GM23338 (cell line): ENCODE measurements around the gene TAGAP. TPM values are rescaled to one million over a fixed set of nuclear protein-coding genes. Genes with fewer than 3 reads are reported as not detected.

Source experiments
- ATAC-seq: fragments of 200-7000 bp; cut with Tn5 transposase; 3 replicates; pipeline ENCODE4 v1.9.1; 2020
- DNase-seq: peaks from one replicate; pipeline ENCODE4 v3.0.0-alpha.2; 2015; ENCODE audit warnings: low spot score
- H2AFZ ChIP-seq: fragments of 200-600 bp; sonication (generic); 2 replicates; pipeline ENCODE4 v1.8.0; 2016; ENCODE audit warnings: antibody characterized with exemption, mild to moderate bottlenecking, moderate library complexity
- H3F3A ChIP-seq: fragments of 200-600 bp; sonication (generic); replicated peaks from 2 replicates; pipeline ENCODE4 v1.8.0; 2017; ENCODE audit warnings: antibody characterized with exemption, mixed run types, low read depth
- H3K27ac ChIP-seq: fragments of 200-600 bp; sonication (generic); 2 replicates; pipeline ENCODE4 v1.6.1; 2016; ENCODE audit warnings: low read depth
- H3K27me3 ChIP-seq: fragments of 200-600 bp; sonication (generic); 2 replicates; pipeline ENCODE4 v1.8.0; 2016; ENCODE audit warnings: mild to moderate bottlenecking, mixed run types, moderate library complexity; ENCODE audit not compliant: insufficient read depth
- H3K36me3 ChIP-seq: fragments of 200-600 bp; sonication (generic); 2 replicates; pipeline ENCODE4 v1.8.0; 2016; ENCODE audit warnings: mild to moderate bottlenecking; ENCODE audit not compliant: insufficient read depth
- H3K4me1 ChIP-seq: fragments of 200-600 bp; sonication (generic); 2 replicates; pipeline ENCODE4 v1.8.0; 2016; ENCODE audit warnings: mild to moderate bottlenecking, moderate library complexity; ENCODE audit not compliant: insufficient read depth
- H3K4me2 ChIP-seq: fragments of 200-600 bp; sonication (generic); 2 replicates; pipeline ENCODE4 v1.7.1; 2017; ENCODE audit warnings: mixed run types
- H3K4me3 ChIP-seq: fragments of 200-600 bp; sonication (generic); 2 replicates; pipeline ENCODE4 v1.6.1; 2016; ENCODE audit warnings: mixed run types
- H3K79me2 ChIP-seq: fragments of 200-600 bp; sonication (generic); replicated peaks from 2 replicates; pipeline ENCODE4 v1.8.0; 2017; ENCODE audit warnings: mild to moderate bottlenecking; ENCODE audit not compliant: insufficient read depth
- H3K9me2 ChIP-seq: fragments of 200-600 bp; sonication (generic); 2 replicates; pipeline ENCODE4 v1.8.0; 2017; ENCODE audit not compliant: insufficient read depth
- H4K20me1 ChIP-seq: fragments of 200-600 bp; sonication (generic); replicated peaks from 2 replicates; pipeline ENCODE4 v1.8.0; 2017; ENCODE audit warnings: mild to moderate bottlenecking; ENCODE audit not compliant: insufficient read depth
- H3K27ac Mint-ChIP-seq: 2 replicates; pipeline ENCODE4 v1.8.0; 2020; ENCODE audit warnings: inconsistent platforms, mild to moderate bottlenecking, moderate library complexity, mixed read lengths
- H3K27me3 Mint-ChIP-seq: 3 replicates; pipeline ENCODE4 v1.8.0; 2022; ENCODE audit warnings: low read depth, mild to moderate bottlenecking, moderate library complexity, mixed read lengths, inconsistent platforms; ENCODE audit not compliant: insufficient read depth, poor library complexity
- H3K36me3 Mint-ChIP-seq: 3 replicates; pipeline ENCODE4 v1.8.0; 2021; ENCODE audit warnings: low read depth, mild to moderate bottlenecking, inconsistent platforms, moderate library complexity, mixed read lengths
- H3K4me1 Mint-ChIP-seq: 3 replicates; pipeline ENCODE4 v1.8.0; 2020; ENCODE audit warnings: mild to moderate bottlenecking, inconsistent platforms, mixed read lengths
- H3K4me3 Mint-ChIP-seq: 3 replicates; pipeline ENCODE4 v1.8.0; 2021; ENCODE audit warnings: moderate library complexity, mild to moderate bottlenecking, inconsistent platforms, mixed read lengths
- H3K9me3 Mint-ChIP-seq: 3 replicates; pipeline ENCODE4 v1.8.0; 2020; ENCODE audit warnings: moderate library complexity, mild to moderate bottlenecking, inconsistent platforms, mixed read lengths
- CREB1 ChIP-seq: fragments of 250-450 bp; sonication (Bioruptor Pico); IDR thresholded peaks from 2 replicates; pipeline ENCODE4 v1.5.0; 2020; ENCODE audit warnings: low read depth, mild to moderate bottlenecking, moderate library complexity
- CTCF ChIP-seq, 2 experiments: fragments of 200-600 bp in 1 of 2; sonication (generic) in 1 of 2; conservative IDR thresholded peaks; 2 replicates each; pipeline versions ENCODE4 v1.5.1 to v1.6.1; 2016 to 2017; ENCODE audit warnings: antibody characterized with exemption in 2 of 2, low read depth in 2 of 2, mild to moderate bottlenecking in 2 of 2, moderate library complexity in 1 of 2
- ETS1 ChIP-seq: IDR thresholded peaks from 2 replicates; pipeline ENCODE4 v1.6.1; 2016; ENCODE audit warnings: antibody characterized with exemption
- EZH2 ChIP-seq: fragments of 200-600 bp; sonication (generic); IDR thresholded peaks from one replicate; pipeline ENCODE4 v1.8.0; 2017; ENCODE audit warnings: antibody characterized with exemption, mild to moderate bottlenecking, low read depth; ENCODE audit not compliant: unreplicated experiment
- EZH2phosphoT487 ChIP-seq: fragments of 200-600 bp; sonication (generic); IDR thresholded peaks from one replicate; pipeline ENCODE4 v1.8.1; 2018; ENCODE audit warnings: antibody characterized with exemption; ENCODE audit not compliant: unreplicated experiment
- JUNB ChIP-seq: IDR thresholded peaks from one replicate; pipeline ENCODE4 v1.6.1; 2016; ENCODE audit warnings: antibody characterized with exemption; ENCODE audit not compliant: unreplicated experiment
- NANOG ChIP-seq: IDR thresholded peaks from 2 replicates; pipeline ENCODE4 v1.6.1; 2016; ENCODE audit warnings: antibody characterized with exemption, borderline replicate concordance
- POLR2AphosphoS5 ChIP-seq: IDR thresholded peaks from 2 replicates; pipeline ENCODE4 v1.6.1; 2016; ENCODE audit warnings: antibody characterized with exemption, low read depth
- REST ChIP-seq: IDR thresholded peaks from one replicate; pipeline ENCODE4 v1.6.1; 2018; ENCODE audit warnings: antibody characterized with exemption; ENCODE audit not compliant: unreplicated experiment
- STAT1 ChIP-seq: IDR thresholded peaks from one replicate; pipeline ENCODE4 v1.6.1; 2016; ENCODE audit warnings: antibody characterized with exemption; ENCODE audit not compliant: unreplicated experiment
- ZNF114 ChIP-seq: fragments of 250-450 bp; sonication (Bioruptor Pico); IDR thresholded peaks from 2 replicates; pipeline ENCODE4 v1.5.0; 2020; ENCODE audit warnings: mild to moderate bottlenecking, moderate library complexity
- ZNF331 ChIP-seq: fragments of 250-450 bp; sonication (Bioruptor Pico); IDR thresholded peaks from 2 replicates; pipeline ENCODE4 v1.5.0; 2020; ENCODE audit warnings: low read depth, mild to moderate bottlenecking, moderate library complexity
- ZNF462 ChIP-seq: fragments of 250-450 bp; sonication (Bioruptor Pico); IDR thresholded peaks from 2 replicates; pipeline ENCODE4 v1.5.0; 2020; ENCODE audit warnings: mild to moderate bottlenecking, moderate library complexity
- polyA plus RNA-seq: library from polyadenylated mRNA; unstranded; fragments of >200 nt; fragmentation: Nextera tagmentation; extraction: Ambion mirVana; gene quantifications from 2 replicates; pipeline ENCODE4 v1.2.1, GENCODE V29; 2016
- total RNA-seq: library from RNA; depleted of rRNA; stranded (reverse); fragments of >200 nt; shearing (Covaris generic); gene quantifications from 2 replicates; pipeline ENCODE4 v1.2.3, GENCODE V29; 2014

TAGAP gene
- total and polyA plus RNA-seq, 2 experiments from 2014 or later = not detected

GRCh38 chr6:159086033-159086618, 41.3 kb upstream of the TAGAP start:
- Mint-ChIP-seq H3K27me3 (no peaks in the 10 kb centered on the region), H3K36me3 (no peaks in the 10 kb centered on the region), H3K9me3 (no peaks in the 10 kb centered on the region), H3K4me3 (no peak overlapping the region), H3K27ac (no peak overlapping the region), H3K4me1 (peaks cover 5% of the 10 kb centered on the region; the same call in 2 of the 3 replicates)
- Histone ChIP-seq H3K27me3 (no peaks in the 10 kb centered on the region), H3K79me2 (no peaks in the 10 kb centered on the region), H3K4me1 (no peaks in the 10 kb centered on the region; the same call in 1 of the 2 replicates), H3K27ac (no peak overlapping the region), H3K9me2 (no peaks in the 10 kb centered on the region), H3F3A (no peaks in the 10 kb centered on the region), H4K20me1 (no peaks in the 10 kb centered on the region), H3K4me3 (no peak overlapping the region), H3K36me3 (no peaks in the 10 kb centered on the region), H3K4me2 (no peak overlapping the region), H2AFZ (peak overlapping the region; percentile 49; the same call in 1 of the 2 replicates)
- ATAC-seq = no peak
- DNase-seq = no peak
- TF ChIP-seq REST (no peak), ZNF114 (no peak), CREB1 (CRISPR knock-in tag) (no peak), STAT1 (no peak), POLR2AphosphoS5 (no peak), EZH2phosphoT487 (no peak), CTCF (conservative IDR thresholded peaks at IDR 0.05; ENCODE audit: low read depth in 2 of 2) (no peak), ETS1 (no peak), JUNB (no peak), NANOG (no peak), EZH2 (no peak), ZNF462 (CRISPR knock-in tag) (no peak), ZNF331 (no peak)
